ENCODE measurements around the gene AGMO. TPM values are rescaled to one million over a fixed set of nuclear protein-coding genes. Genes with fewer than 3 reads are reported as not detected.

Gene AGMO
- total and polyA plus RNA-seq, 2 donors (not counting 1 experiment from before 2014, with no cell fraction given), result not detected

DNA sequence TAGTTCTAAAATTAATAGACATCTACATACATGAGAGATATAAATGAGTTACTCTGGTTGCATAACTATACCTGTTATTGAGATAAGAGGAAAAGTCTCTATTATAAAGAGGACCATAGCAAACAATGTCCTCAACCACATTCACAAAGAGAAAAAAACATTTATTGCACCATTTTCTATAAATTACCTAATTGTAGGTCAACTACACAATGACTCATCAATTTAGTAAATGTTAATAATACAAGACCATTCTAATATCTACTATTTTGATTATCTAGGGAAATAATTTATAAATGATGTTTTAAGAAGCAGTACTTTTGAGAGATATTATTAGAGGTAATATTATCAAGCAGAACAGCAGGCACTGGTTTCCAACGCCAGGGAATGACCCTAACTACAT is 246.1 kb downstream of the AGMO start:
- Histone ChIP-seq H2AFZ (ENCODE audit: insufficient read depth, low read depth, low read length, poor library complexity, severe bottlenecking) (no peak overlapping the region), H4K20me1 (ENCODE audit: control insufficient read depth, insufficient read depth, low read length, poor library complexity, severe bottlenecking) (no peaks in the 10 kb centered on the region), H3K4me2 (replicated peaks; ENCODE audit: low read depth, low read length, poor library complexity, severe bottlenecking) (no peak overlapping the region), H3K27me3 (replicated peaks in 1 of 4; ENCODE audit: control extremely low read depth in 1 of 4, control insufficient read depth in 3 of 4, insufficient read depth in 4 of 4, low read length in 3 of 4) (no peaks in the 10 kb centered on the region), H3K9ac (ENCODE audit: low read length) (no peak overlapping the region), H3K4me1 (ENCODE audit: control insufficient read depth in 2 of 2, insufficient read depth in 2 of 2, low read length in 2 of 2) (no peaks in the 10 kb centered on the region), H3K79me2 (ENCODE audit: control insufficient read depth, insufficient read depth, low read length) (no peaks in the 10 kb centered on the region), H3K9me3 (ENCODE audit: control extremely low read depth in 1 of 3, control insufficient read depth in 2 of 3, insufficient read depth in 1 of 3, low read length in 2 of 3) (no peaks in the 10 kb centered on the region), H3K4me3 (ENCODE audit: control extremely low read depth in 1 of 5, extremely low read depth in 1 of 5, insufficient read depth in 1 of 5, low read depth in 2 of 5, low read length in 4 of 5) (no peak overlapping the region), H3K36me3 (replicated peaks in 1 of 2; ENCODE audit: control extremely low read depth in 1 of 2, control insufficient read depth in 1 of 2, extremely low read depth in 1 of 2, insufficient read depth in 2 of 2, low read length in 1 of 2) (no peaks in the 10 kb centered on the region), H3K27ac (ENCODE audit: low read length in 2 of 2) (no peak overlapping the region)
- WGBS (ENCODE audit: insufficient coverage), result no CpG with 5 or more reads among the region's 1 CpG
- TF ChIP-seq, protein P1, sequence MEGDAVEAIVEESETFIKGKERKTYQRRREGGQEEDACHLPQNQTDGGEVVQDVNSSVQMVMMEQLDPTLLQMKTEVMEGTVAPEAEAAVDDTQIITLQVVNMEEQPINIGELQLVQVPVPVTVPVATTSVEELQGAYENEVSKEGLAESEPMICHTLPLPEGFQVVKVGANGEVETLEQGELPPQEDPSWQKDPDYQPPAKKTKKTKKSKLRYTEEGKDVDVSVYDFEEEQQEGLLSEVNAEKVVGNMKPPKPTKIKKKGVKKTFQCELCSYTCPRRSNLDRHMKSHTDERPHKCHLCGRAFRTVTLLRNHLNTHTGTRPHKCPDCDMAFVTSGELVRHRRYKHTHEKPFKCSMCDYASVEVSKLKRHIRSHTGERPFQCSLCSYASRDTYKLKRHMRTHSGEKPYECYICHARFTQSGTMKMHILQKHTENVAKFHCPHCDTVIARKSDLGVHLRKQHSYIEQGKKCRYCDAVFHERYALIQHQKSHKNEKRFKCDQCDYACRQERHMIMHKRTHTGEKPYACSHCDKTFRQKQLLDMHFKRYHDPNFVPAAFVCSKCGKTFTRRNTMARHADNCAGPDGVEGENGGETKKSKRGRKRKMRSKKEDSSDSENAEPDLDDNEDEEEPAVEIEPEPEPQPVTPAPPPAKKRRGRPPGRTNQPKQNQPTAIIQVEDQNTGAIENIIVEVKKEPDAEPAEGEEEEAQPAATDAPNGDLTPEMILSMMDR (IDR thresholded peaks at IDR 0.05), result no peak
- no peak for TF ChIP-seq EZH2 (IDR thresholded peaks at IDR 0.05; ENCODE audit: borderline replicate concordance, insufficient read depth, low read depth, low read length, poor library complexity, severe bottlenecking)
- ChIA-PET CTCF (no interaction called here), POLR2A (no interaction called here)
- Mint-ChIP-seq H3K27me3 (no peaks in the 10 kb centered on the region), H3K4me1 (no peaks in the 10 kb centered on the region), H3K9me3 (ENCODE audit: insufficient read depth) (peaks cover 2% of the 10 kb centered on the region), H3K27ac (no peak overlapping the region), H3K4me3 (no peak overlapping the region)
- ATAC-seq (ENCODE audit: low read depth) (no peak), DNase-seq (no peak)
- intact Hi-C loops (cut with micrococcal nuclease), result no loop called here

DNA sequence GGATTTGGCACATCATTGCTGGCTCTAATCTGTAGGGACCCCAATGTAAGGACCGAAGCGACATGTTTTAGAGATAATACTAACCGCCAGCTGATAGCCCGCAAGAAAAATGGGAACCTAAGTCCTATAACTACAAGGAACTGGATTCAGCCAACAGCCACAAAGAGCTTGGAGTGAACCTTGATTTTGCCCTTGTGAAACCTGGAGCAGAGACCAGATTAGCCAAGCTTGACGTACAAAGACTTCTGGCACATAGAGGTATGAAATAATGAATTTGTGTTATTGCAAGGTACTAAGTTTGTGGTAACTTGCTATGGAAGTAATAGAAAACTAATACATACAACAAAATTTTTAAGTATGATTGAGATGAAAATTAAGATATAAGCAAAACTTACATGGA is 246.9 kb downstream of the AGMO start:
- Histone ChIP-seq H3K79me2 (ENCODE audit: control insufficient read depth, insufficient read depth, low read length) (no peaks in the 10 kb centered on the region), H3K4me3 (ENCODE audit: control extremely low read depth in 1 of 5, extremely low read depth in 1 of 5, insufficient read depth in 1 of 5, low read depth in 2 of 5, low read length in 4 of 5) (no peak overlapping the region), H3K27me3 (replicated peaks in 1 of 4; ENCODE audit: control extremely low read depth in 1 of 4, control insufficient read depth in 3 of 4, insufficient read depth in 4 of 4, low read length in 3 of 4) (no peaks in the 10 kb centered on the region), H3K36me3 (replicated peaks in 1 of 2; ENCODE audit: control extremely low read depth in 1 of 2, control insufficient read depth in 1 of 2, extremely low read depth in 1 of 2, insufficient read depth in 2 of 2, low read length in 1 of 2) (no peaks in the 10 kb centered on the region), H3K4me1 (ENCODE audit: control insufficient read depth in 2 of 2, insufficient read depth in 2 of 2, low read length in 2 of 2) (no peaks in the 10 kb centered on the region), H4K20me1 (ENCODE audit: control insufficient read depth, insufficient read depth, low read length, poor library complexity, severe bottlenecking) (no peaks in the 10 kb centered on the region), H3K9ac (ENCODE audit: low read length) (no peak overlapping the region), H3K4me2 (replicated peaks; ENCODE audit: low read depth, low read length, poor library complexity, severe bottlenecking) (no peak overlapping the region), H2AFZ (ENCODE audit: insufficient read depth, low read depth, low read length, poor library complexity, severe bottlenecking) (no peak overlapping the region), H3K27ac (ENCODE audit: low read length in 2 of 2) (no peak overlapping the region), H3K9me3 (ENCODE audit: control extremely low read depth in 1 of 3, control insufficient read depth in 2 of 3, insufficient read depth in 1 of 3, low read length in 2 of 3) (no peaks in the 10 kb centered on the region)
- H3K9me3 Mint-ChIP-seq (ENCODE audit: insufficient read depth), result peaks cover 2% of the 10 kb centered on the region
- intact Hi-C loops (cut with micrococcal nuclease), result no loop called here
- TF ChIP-seq EZH2 (IDR thresholded peaks at IDR 0.05; ENCODE audit: borderline replicate concordance, insufficient read depth, low read depth, low read length, poor library complexity, severe bottlenecking), result no peak
- TF ChIP-seq, protein P1 (IDR thresholded peaks at IDR 0.05), result no peak
- no peaks in the 10 kb centered on the region for H3K27me3 Mint-ChIP-seq
- 100% methylated on average over 4 of the region's 5 CpGs for WGBS (ENCODE audit: insufficient coverage)
- ATAC-seq (ENCODE audit: low read depth) (no peak), DNase-seq (no peak)
- ChIA-PET CTCF (no interaction called here), POLR2A (no interaction called here)
- H3K4me3 Mint-ChIP-seq, result no peak overlapping the region
- no peak overlapping the region for H3K27ac Mint-ChIP-seq
- H3K4me1 Mint-ChIP-seq, result no peaks in the 10 kb centered on the region

Data from B cell (primary cell).